ENCODE results near the gene STARD8.
A peak's percentile ranks its signal among the peaks of the same experiment; 100 is the strongest.
"Not testable (repeated sequence)": the region's sequence is repeated elsewhere in the genome, so short reads cannot be mapped to it uniquely, and the experiment has no call there.

The STARD8 gene

GRCh38 chrX:68683580-68683979 lies 36.1 kb downstream of the STARD8 start:
- TF ChIP-seq CTCF (IDR thresholded peaks at IDR 0.05; ENCODE audit: low read length, missing control alignments), result no peak
- H3K4me3 ChIP-seq (replicated peaks; ENCODE audit: low read depth, low read length), result no peak overlapping the region
- DNase-seq (ENCODE audit: low read depth), result no peak

- no peak for TF ChIP-seq CTCF (IDR thresholded peaks at IDR 0.05; ENCODE audit: low read length, missing control alignments)
- H3K4me3 ChIP-seq (replicated peaks; ENCODE audit: low read depth, low read length), result no peak overlapping the region
These were observed 36.9 kb downstream of the STARD8 start for GRCh38 chrX:68684291-68684918.

GRCh38 chrX:68684919-68685304 lies 37.4 kb downstream of the STARD8 start:
- TF ChIP-seq CTCF (IDR thresholded peaks at IDR 0.05; ENCODE audit: low read length, missing control alignments), result no peak
- DNase-seq (ENCODE audit: low read depth), result no peak
- no peak overlapping the region for H3K4me3 ChIP-seq (replicated peaks; ENCODE audit: low read depth, low read length)

More at GRCh38 chrX:68684291-68684918, 36.9 kb downstream of the STARD8 start:
- DNase-seq (ENCODE audit: low read depth), result peak; percentile 48

GRCh38 chrX:68685685-68686084 lies 38.2 kb downstream of the STARD8 start:
- peak; percentile 91 for DNase-seq (ENCODE audit: low read depth)
- TF ChIP-seq CTCF (IDR thresholded peaks at IDR 0.05; ENCODE audit: low read length, missing control alignments), result peak; percentile 45
- peak overlapping the region; percentile 49 for H3K4me3 ChIP-seq (replicated peaks; ENCODE audit: low read depth, low read length)

GRCh38 chrX:68686097-68686977 lies 38.9 kb downstream of the STARD8 start:
- H3K4me3 ChIP-seq (replicated peaks; ENCODE audit: low read depth, low read length), result peak overlapping the region; percentile 49
- no peak for TF ChIP-seq CTCF (IDR thresholded peaks at IDR 0.05; ENCODE audit: low read length, missing control alignments)
- DNase-seq (ENCODE audit: low read depth), result peak; percentile 80

- not testable (repeated sequence) for DNase-seq (ENCODE audit: low read depth)
These were observed 41.5 kb downstream of the STARD8 start for GRCh38 chrX:68688931-68689330.

GRCh38 chrX:68690936-68691501 lies 43.6 kb downstream of the STARD8 start:
- no peak overlapping the region for H3K4me3 ChIP-seq (replicated peaks; ENCODE audit: low read depth, low read length)
- no peak for TF ChIP-seq CTCF (IDR thresholded peaks at IDR 0.05; ENCODE audit: low read length, missing control alignments)
- no peak for DNase-seq (ENCODE audit: low read depth)

More at GRCh38 chrX:68688931-68689330, 41.5 kb downstream of the STARD8 start:
- not testable (repeated sequence) for H3K4me3 ChIP-seq (replicated peaks; ENCODE audit: low read depth, low read length)

All from fibroblast of pulmonary artery (primary cell).